Osteocyte (in vitro differentiated cells): ENCODE measurements around the gene ADAMTS18. TPM values are rescaled to one million over a fixed set of nuclear protein-coding genes. Genes with fewer than 3 reads are reported as not detected.

ENCODE experiments used
- DNase-seq: peaks from one replicate; pipeline ENCODE4 v3.0.0; 2021; ENCODE audit warnings: mixed read lengths; ENCODE audit not compliant: unreplicated experiment; ENCODE audit errors: extremely low spot score
- H3K27ac Mint-ChIP-seq: one replicate; pipeline ENCODE4 v1.8.0; 2021; ENCODE audit warnings: mild to moderate bottlenecking, mixed read lengths; ENCODE audit not compliant: unreplicated experiment
- H3K27me3 Mint-ChIP-seq: one replicate; pipeline ENCODE4 v1.8.0; 2021; ENCODE audit warnings: mixed read lengths; ENCODE audit not compliant: unreplicated experiment
- H3K36me3 Mint-ChIP-seq: one replicate; pipeline ENCODE4 v1.8.0; 2021; ENCODE audit warnings: mixed read lengths; ENCODE audit not compliant: unreplicated experiment
- H3K4me1 Mint-ChIP-seq: one replicate; pipeline ENCODE4 v1.8.0; 2021; ENCODE audit warnings: mixed read lengths; ENCODE audit not compliant: unreplicated experiment
- H3K4me3 Mint-ChIP-seq: one replicate; pipeline ENCODE4 v1.8.0; 2021; ENCODE audit warnings: mild to moderate bottlenecking, moderate library complexity, mixed read lengths; ENCODE audit not compliant: unreplicated experiment
- H3K9me3 Mint-ChIP-seq: one replicate; pipeline ENCODE4 v1.8.0; 2021; ENCODE audit warnings: mixed read lengths; ENCODE audit not compliant: unreplicated experiment
- total RNA-seq: library from RNA; stranded (reverse); gene quantifications from 2 replicates; pipeline ENCODE4 v1.2.1, GENCODE V29; 2021
- TF ChIP-seq, protein P1 (sequence below): fragments of 200-600 bp; sonication (generic); IDR thresholded peaks from 2 replicates; pipeline ENCODE4 v1.5.0; 2021; ENCODE audit warnings: antibody characterized with exemption, mild to moderate bottlenecking, moderate library complexity

Gene ADAMTS18
- total RNA-seq, 1 donor from 2014 or later: not detected

DNA sequence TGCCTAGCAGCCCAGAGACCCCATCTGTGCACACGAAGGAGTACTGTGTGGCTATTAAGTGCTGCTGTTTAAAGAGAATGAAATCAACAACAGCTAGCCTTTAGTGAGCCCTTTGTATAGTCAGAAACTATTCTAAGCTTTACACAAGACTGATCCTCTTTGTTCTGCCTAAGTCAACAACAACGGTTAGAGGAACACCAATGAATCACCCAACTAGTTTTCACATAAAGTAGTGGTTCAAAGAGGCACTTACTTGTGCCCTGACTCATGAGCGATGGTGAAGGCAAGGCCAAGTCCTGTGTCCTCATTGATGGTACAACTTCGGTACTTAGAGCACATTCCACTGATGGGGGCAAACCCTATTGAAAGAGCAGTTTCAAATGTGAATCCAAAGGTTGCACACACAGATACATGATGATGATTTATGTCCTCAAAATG lies 75.8 kb downstream of the ADAMTS18 start:
- H3K36me3 Mint-ChIP-seq: no peaks in the 10 kb centered on the region
- TF ChIP-seq, protein P1, sequence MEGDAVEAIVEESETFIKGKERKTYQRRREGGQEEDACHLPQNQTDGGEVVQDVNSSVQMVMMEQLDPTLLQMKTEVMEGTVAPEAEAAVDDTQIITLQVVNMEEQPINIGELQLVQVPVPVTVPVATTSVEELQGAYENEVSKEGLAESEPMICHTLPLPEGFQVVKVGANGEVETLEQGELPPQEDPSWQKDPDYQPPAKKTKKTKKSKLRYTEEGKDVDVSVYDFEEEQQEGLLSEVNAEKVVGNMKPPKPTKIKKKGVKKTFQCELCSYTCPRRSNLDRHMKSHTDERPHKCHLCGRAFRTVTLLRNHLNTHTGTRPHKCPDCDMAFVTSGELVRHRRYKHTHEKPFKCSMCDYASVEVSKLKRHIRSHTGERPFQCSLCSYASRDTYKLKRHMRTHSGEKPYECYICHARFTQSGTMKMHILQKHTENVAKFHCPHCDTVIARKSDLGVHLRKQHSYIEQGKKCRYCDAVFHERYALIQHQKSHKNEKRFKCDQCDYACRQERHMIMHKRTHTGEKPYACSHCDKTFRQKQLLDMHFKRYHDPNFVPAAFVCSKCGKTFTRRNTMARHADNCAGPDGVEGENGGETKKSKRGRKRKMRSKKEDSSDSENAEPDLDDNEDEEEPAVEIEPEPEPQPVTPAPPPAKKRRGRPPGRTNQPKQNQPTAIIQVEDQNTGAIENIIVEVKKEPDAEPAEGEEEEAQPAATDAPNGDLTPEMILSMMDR: no peak
- no peak for DNase-seq
- no peak overlapping the region for H3K27ac Mint-ChIP-seq
- no peaks in the 10 kb centered on the region for H3K4me1 Mint-ChIP-seq
- H3K27me3 Mint-ChIP-seq: peaks cover 22% of the 10 kb centered on the region
- H3K9me3 Mint-ChIP-seq: no peaks in the 10 kb centered on the region
- no peak overlapping the region for H3K4me3 Mint-ChIP-seq

DNA sequence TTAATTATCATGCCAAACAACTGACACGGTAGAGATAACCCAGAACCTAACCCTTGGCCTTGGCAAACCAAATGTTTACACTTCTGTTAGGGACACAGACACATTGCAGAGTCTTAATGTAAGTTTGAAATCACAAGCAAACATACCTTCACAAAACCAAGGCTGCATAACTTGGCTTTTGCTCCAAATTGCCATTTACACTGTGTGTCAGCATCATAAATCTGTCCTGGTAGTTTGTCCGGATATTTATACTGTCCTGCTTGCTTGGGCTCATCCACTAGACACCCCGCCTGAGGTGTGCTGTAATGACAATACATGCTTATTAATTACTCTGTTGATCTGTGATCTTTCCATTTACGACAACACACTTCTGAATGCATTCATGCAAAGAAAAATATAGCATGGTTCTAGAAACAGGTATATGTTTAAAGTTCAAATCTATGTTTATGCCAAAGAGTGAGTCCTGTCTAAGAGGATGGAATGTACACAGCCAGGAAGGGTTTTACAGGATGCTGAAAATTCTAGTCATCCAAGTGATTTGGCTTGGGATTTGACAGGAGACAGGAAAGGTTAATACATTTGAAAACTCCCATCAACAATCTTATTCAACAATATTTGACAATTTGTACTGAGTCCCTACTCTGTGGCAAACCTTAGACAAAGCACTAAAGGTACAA lies 81.1 kb downstream of the ADAMTS18 start:
- Mint-ChIP-seq H3K9me3 (no peaks in the 10 kb centered on the region), H3K4me3 (no peak overlapping the region), H3K4me1 (no peaks in the 10 kb centered on the region), H3K36me3 (no peaks in the 10 kb centered on the region), H3K27me3 (peaks cover 34% of the 10 kb centered on the region), H3K27ac (no peak overlapping the region)
- TF ChIP-seq, protein P1: no peak
- DNase-seq: no peak

DNA sequence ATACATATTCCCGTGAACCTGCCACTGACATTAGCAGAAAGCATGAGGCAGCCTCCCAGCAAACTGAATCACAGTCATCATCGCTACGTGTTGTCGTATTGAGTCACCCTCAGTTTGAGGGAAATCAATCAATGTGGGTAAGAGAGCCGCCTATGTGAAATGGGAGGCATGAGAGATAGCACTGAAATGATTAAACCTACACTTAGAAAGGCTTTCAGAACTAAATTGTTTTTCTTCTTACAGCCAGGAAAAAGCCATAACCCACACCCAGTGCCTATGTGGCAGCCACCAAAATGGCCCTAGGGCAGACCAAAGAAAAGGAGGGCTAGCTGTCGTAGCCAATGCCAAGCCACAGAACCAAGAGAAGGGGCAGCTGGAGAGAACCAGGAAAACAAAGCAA lies 90.5 kb downstream of the ADAMTS18 start:
- Mint-ChIP-seq H3K9me3 (peaks cover 5% of the 10 kb centered on the region), H3K27me3 (peaks cover 15% of the 10 kb centered on the region), H3K36me3 (no peaks in the 10 kb centered on the region), H3K4me1 (no peaks in the 10 kb centered on the region), H3K27ac (no peak overlapping the region), H3K4me3 (no peak overlapping the region)
- TF ChIP-seq, protein P1: no peak
- no peak for DNase-seq

DNA sequence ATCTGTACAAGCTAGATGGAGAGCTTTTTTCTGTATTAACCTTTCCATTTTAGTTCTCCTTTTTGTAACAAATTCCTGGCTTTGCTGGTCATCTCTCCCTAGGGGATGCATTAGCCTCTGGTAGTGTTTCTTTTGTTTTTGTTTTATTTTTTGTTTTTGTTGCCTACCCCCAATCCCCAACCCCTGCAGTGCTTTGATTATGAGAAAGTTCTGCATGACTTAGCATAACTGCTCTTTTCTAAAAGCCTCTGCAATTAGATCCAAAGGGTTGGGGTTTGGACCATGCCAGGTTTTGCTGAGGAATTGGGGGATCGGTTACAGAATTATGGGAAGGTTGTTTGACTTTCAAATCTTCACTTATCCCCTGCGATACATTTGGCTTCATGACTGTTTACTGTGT lies 98.2 kb downstream of the ADAMTS18 start:
- no peak for DNase-seq
- Mint-ChIP-seq H3K27ac (no peak overlapping the region), H3K4me1 (peaks cover 8% of the 10 kb centered on the region), H3K36me3 (no peaks in the 10 kb centered on the region), H3K27me3 (peaks cover 11% of the 10 kb centered on the region), H3K9me3 (peaks cover 5% of the 10 kb centered on the region), H3K4me3 (no peak overlapping the region)
- TF ChIP-seq, protein P1: no peak

DNA sequence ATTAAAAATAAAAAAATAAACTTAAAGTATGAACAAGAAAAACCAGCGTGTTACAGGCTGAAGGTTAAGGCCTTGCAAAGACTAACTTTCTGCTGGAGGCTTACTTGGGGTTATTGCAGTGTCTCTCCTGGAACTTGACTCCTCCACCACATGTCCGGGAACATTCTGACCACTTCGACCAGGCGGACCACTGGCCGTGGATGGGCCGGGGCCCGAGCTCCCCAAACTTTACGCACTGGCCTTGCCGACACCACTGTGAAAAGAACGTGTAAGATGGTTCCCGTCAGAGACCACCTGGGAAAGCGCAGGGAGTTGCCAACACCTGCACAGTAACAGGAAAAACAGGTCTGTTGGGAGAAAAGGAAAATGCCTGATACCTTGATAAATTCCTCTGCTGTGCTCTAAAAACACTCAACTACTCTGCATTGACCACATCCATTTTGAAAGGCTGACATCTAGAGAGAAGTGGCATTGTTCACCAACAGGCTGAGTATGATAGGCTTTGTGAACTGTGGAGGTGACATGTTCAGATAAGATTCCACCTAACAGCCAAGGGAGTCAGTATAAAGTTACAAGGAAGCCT lies 99.1 kb downstream of the ADAMTS18 start:
- Mint-ChIP-seq H3K4me3 (no peak overlapping the region), H3K36me3 (no peaks in the 10 kb centered on the region), H3K4me1 (peaks cover 8% of the 10 kb centered on the region), H3K27ac (no peak overlapping the region), H3K27me3 (peaks cover 19% of the 10 kb centered on the region), H3K9me3 (no peaks in the 10 kb centered on the region)
- DNase-seq: no peak
- TF ChIP-seq, protein P1: no peak
